Mesenchymal stem cell (in vitro differentiated cells and primary cell): ENCODE results near the gene YWHAE.

ENCODE experiments used
- DNase-seq: peaks from one replicate; pipeline ENCODE4 v3.0.0-alpha.2; 2013
- H2AFZ ChIP-seq: one replicate; pipeline ENCODE4 v1.6.1; 2013; ENCODE audit warnings: low read depth, mild to moderate bottlenecking, control low read depth, inconsistent platforms, low read length, moderate library complexity
- H2AK5ac ChIP-seq: 2 replicates; pipeline ENCODE4 v1.6.1; 2013; ENCODE audit warnings: low read length, moderate library complexity, mild to moderate bottlenecking, inconsistent platforms; ENCODE audit not compliant: severe bottlenecking
- H2BK120ac ChIP-seq: one replicate; pipeline ENCODE4 v1.6.1; 2013; ENCODE audit warnings: low read depth, mild to moderate bottlenecking, inconsistent platforms, low read length, moderate library complexity
- H2BK12ac ChIP-seq, 2 experiments: one replicate each; pipeline ENCODE4 v1.6.1; 2013; ENCODE audit warnings: inconsistent platforms in 2 of 2, low read length in 2 of 2, mild to moderate bottlenecking in 2 of 2, moderate library complexity in 2 of 2, control low read depth in 1 of 2
- H2BK15ac ChIP-seq: one replicate; pipeline ENCODE4 v1.6.1; 2013; ENCODE audit warnings: mild to moderate bottlenecking, low read depth, inconsistent platforms; ENCODE audit not compliant: poor library complexity, severe bottlenecking
- H2BK5ac ChIP-seq: 2 replicates; pipeline ENCODE4 v1.6.1; 2013; ENCODE audit warnings: low read depth, mild to moderate bottlenecking, low read length, control low read depth, inconsistent platforms; ENCODE audit not compliant: poor library complexity, severe bottlenecking
- H3K14ac ChIP-seq, 2 experiments: one replicate each; pipeline ENCODE4 v1.6.1; 2013; ENCODE audit warnings: inconsistent platforms in 2 of 2, low read length in 2 of 2, control low read depth in 1 of 2, mild to moderate bottlenecking in 1 of 2, moderate library complexity in 1 of 2
- H3K18ac ChIP-seq, 2 experiments: one replicate each; pipeline ENCODE4 v1.6.1; 2013; ENCODE audit warnings: inconsistent platforms in 2 of 2, low read length in 2 of 2, control low read depth in 1 of 2, low read depth in 1 of 2, mild to moderate bottlenecking in 1 of 2
- H3K23ac ChIP-seq, 2 experiments: one replicate each; pipeline ENCODE4 v1.6.1; 2013; ENCODE audit warnings: inconsistent platforms in 2 of 2, low read length in 2 of 2, mild to moderate bottlenecking in 2 of 2, moderate library complexity in 2 of 2, control low read depth in 1 of 2
- H3K27ac ChIP-seq: 2 replicates; pipeline ENCODE4 v1.5.1; 2013; ENCODE audit warnings: mild to moderate bottlenecking, moderate library complexity, low read length, control low read depth, inconsistent platforms; ENCODE audit not compliant: poor library complexity, severe bottlenecking
- H3K27me3 ChIP-seq, 2 experiments: 2 replicates each; pipeline versions ENCODE4 v1.6.1 to v1.7.0; 2013; ENCODE audit warnings: low read length in 2 of 2, mild to moderate bottlenecking in 2 of 2, moderate library complexity in 2 of 2, control low read depth in 1 of 2, inconsistent platforms in 1 of 2; ENCODE audit not compliant: control insufficient read depth in 1 of 2, insufficient read depth in 1 of 2
- H3K36me3 ChIP-seq, 2 experiments: 2 replicates each; pipeline versions ENCODE4 v1.6.1 to v1.7.0; 2013; ENCODE audit warnings: low read length in 2 of 2, control low read depth in 1 of 2, inconsistent platforms in 1 of 2, low read depth in 1 of 2, mild to moderate bottlenecking in 1 of 2; ENCODE audit not compliant: insufficient read depth in 2 of 2, control insufficient read depth in 1 of 2
- H3K4ac ChIP-seq, 2 experiments: one replicate each; pipeline ENCODE4 v1.6.1; 2013; ENCODE audit warnings: inconsistent platforms in 2 of 2, low read length in 2 of 2, mild to moderate bottlenecking in 2 of 2, moderate library complexity in 2 of 2, control low read depth in 1 of 2, low read depth in 1 of 2
- H3K4me1 ChIP-seq: 2 replicates; pipeline ENCODE4 v1.6.1; 2013; ENCODE audit warnings: low read depth, low read length, control low read depth; ENCODE audit not compliant: control insufficient read depth, insufficient read depth
- H3K4me2 ChIP-seq: 2 replicates; pipeline ENCODE4 v1.6.1; 2013; ENCODE audit warnings: low read length, mild to moderate bottlenecking, inconsistent platforms; ENCODE audit not compliant: poor library complexity, severe bottlenecking
- H3K4me3 ChIP-seq, 2 experiments: 2 replicates each; pipeline versions ENCODE4 v1.5.1 to v1.7.0; 2013; ENCODE audit warnings: low read length in 2 of 2, mild to moderate bottlenecking in 2 of 2, control low read depth in 1 of 2, low read depth in 1 of 2; ENCODE audit not compliant: insufficient read depth in 1 of 2
- H3K79me1 ChIP-seq: replicated peaks from 2 replicates; pipeline ENCODE4 v1.6.1; 2013; ENCODE audit warnings: mild to moderate bottlenecking, control low read depth, low read length, inconsistent platforms; ENCODE audit not compliant: poor library complexity, severe bottlenecking
- H3K9ac ChIP-seq: 2 replicates; pipeline ENCODE4 v1.7.0; 2013; ENCODE audit warnings: mild to moderate bottlenecking, low read length, moderate library complexity
- H3K9me3 ChIP-seq: 2 replicates; pipeline ENCODE4 v1.7.0; 2013; ENCODE audit warnings: mild to moderate bottlenecking, low read length; ENCODE audit not compliant: control insufficient read depth
- H4K8ac ChIP-seq: one replicate; pipeline ENCODE4 v1.6.1; 2013; ENCODE audit warnings: inconsistent platforms, mild to moderate bottlenecking, low read length, moderate library complexity
- H4K91ac ChIP-seq: one replicate; pipeline ENCODE4 v1.6.1; 2013; ENCODE audit warnings: mild to moderate bottlenecking, low read length, inconsistent platforms
- WGBS: methylation state at CpG from one replicate; pipeline ENCODE4 v1.1.7; 2013; ENCODE audit warnings: mixed read lengths; 5-methylcytosine and 5-hydroxymethylcytosine counted together

The YWHAE gene

DNA sequence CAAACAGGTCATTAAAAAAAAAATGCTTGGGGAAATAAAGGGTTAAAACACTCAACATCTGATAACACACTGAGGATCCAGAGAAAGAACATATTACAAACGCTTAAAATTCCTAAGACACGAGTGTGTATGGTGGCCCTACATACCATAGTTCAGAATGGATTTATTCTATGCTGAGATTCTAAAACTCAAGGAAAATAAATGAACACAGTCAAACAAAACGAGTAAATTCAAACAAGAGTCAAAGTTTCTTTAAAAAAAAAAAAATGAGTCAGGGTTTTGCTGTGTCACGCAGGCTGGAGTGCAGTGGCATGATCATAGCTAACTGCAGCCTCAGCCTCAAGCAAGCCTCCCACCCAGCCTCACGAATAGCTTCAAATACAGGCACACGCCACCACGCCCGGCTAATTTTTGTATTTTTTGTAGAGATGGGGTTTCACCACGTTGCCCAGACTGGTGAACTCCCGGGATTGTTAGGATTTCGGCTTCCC is 38.6 kb upstream of the YWHAE start:
- H2BK120ac ChIP-seq = no peak overlapping the region
- DNase-seq = peak; percentile 86
- peaks cover 11% of the 10 kb centered on the region for H3K79me1 ChIP-seq
- no peak overlapping the region for H2BK15ac ChIP-seq
- peak overlapping the region; percentile 17 for H3K27ac ChIP-seq
- H3K4me3 ChIP-seq = no peak overlapping the region
- H2AK5ac ChIP-seq = no peak overlapping the region
- 57% methylated on average over 6 of the region's 11 CpGs for WGBS
- H3K14ac ChIP-seq = no peak overlapping the region
- H3K4me2 ChIP-seq = peak overlapping the region; percentile 14
- peaks cover 32 to 38% of the 10 kb centered on the region in 2 experiments for H3K36me3 ChIP-seq
- no peak overlapping the region for H3K23ac ChIP-seq
- peaks cover 5% of the 10 kb centered on the region for H3K4me1 ChIP-seq
- H4K91ac ChIP-seq = no peak overlapping the region
- H3K9ac ChIP-seq = peak overlapping the region; percentile 63
- no peak overlapping the region for H2AFZ ChIP-seq
- no peak overlapping the region for H2BK5ac ChIP-seq
- H3K18ac ChIP-seq = peak overlapping the region in 1 of 2 experiments; percentile 46
- H3K9me3 ChIP-seq = no peaks in the 10 kb centered on the region
- H3K4ac ChIP-seq = peak overlapping the region in 1 of 2 experiments; percentile 81
- no peaks in the 10 kb centered on the region for H3K27me3 ChIP-seq
- no peak overlapping the region for H4K8ac ChIP-seq
- no peak overlapping the region for H2BK12ac ChIP-seq

GRCh38 chr17:1435326-1435725 is 35.3 kb upstream of the YWHAE start:
- WGBS = 93% methylated on average over 2 of the region's 3 CpGs

DNA sequence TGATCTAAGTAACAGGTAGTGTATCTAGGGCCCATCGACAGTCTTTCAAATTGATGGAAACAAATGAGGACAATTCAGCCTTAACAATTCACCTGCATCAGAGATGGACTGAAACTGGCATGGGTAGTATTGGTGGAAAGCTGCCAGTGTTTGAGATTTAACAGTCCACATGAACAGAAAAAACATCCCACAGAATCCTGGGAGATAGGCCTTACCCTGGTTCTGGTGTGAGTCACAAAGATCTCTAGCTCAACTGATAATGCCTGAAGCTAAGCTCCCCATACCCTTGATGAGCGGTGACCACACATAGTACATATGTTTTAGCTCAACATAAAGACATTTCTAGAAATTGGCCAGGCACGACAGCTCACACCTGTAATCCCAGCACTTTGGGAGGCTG is 34.1 kb upstream of the YWHAE start:
- no peak overlapping the region for H3K23ac ChIP-seq
- no peak overlapping the region for H4K91ac ChIP-seq
- H3K4me2 ChIP-seq = no peak overlapping the region
- H3K27ac ChIP-seq = no peak overlapping the region
- peaks cover 11% of the 10 kb centered on the region for H3K79me1 ChIP-seq
- H3K9me3 ChIP-seq = no peaks in the 10 kb centered on the region
- WGBS = 99% methylated on average over 3 of the region's 3 CpGs
- H2BK12ac ChIP-seq = no peak overlapping the region
- no peaks in the 10 kb centered on the region for H3K27me3 ChIP-seq
- H3K18ac ChIP-seq = no peak overlapping the region
- H2BK120ac ChIP-seq = no peak overlapping the region
- no peak overlapping the region for H3K4me3 ChIP-seq
- H3K36me3 ChIP-seq = peaks cover 28 to 53% of the 10 kb centered on the region in 2 experiments
- no peak overlapping the region for H3K4ac ChIP-seq
- no peak overlapping the region for H3K14ac ChIP-seq
- no peak overlapping the region for H2AK5ac ChIP-seq
- peaks cover 9% of the 10 kb centered on the region for H3K4me1 ChIP-seq
- no peak overlapping the region for H3K9ac ChIP-seq
- peak; percentile 24 for DNase-seq
- no peak overlapping the region for H2BK15ac ChIP-seq
- no peak overlapping the region for H2BK5ac ChIP-seq
- no peak overlapping the region for H2AFZ ChIP-seq
- H4K8ac ChIP-seq = no peak overlapping the region

More at GRCh38 chr17:1435326-1435725, 35.3 kb upstream of the YWHAE start:
- Histone ChIP-seq H3K18ac (no peak overlapping the region), H2AFZ (no peak overlapping the region), H4K91ac (no peak overlapping the region), H3K27me3 (no peaks in the 10 kb centered on the region), H3K36me3 (peaks cover 26 to 50% of the 10 kb centered on the region in 2 experiments), H3K4me3 (no peak overlapping the region), H3K27ac (no peak overlapping the region), H3K4me1 (peaks cover 6% of the 10 kb centered on the region), H4K8ac (no peak overlapping the region), H2BK120ac (no peak overlapping the region), H3K14ac (no peak overlapping the region), H2BK5ac (no peak overlapping the region), H2AK5ac (no peak overlapping the region), H3K23ac (no peak overlapping the region), H3K9ac (no peak overlapping the region), H2BK15ac (no peak overlapping the region), H3K4ac (no peak overlapping the region), H3K4me2 (no peak overlapping the region), H3K79me1 (peaks cover 11% of the 10 kb centered on the region), H3K9me3 (no peaks in the 10 kb centered on the region), H2BK12ac (no peak overlapping the region)
- DNase-seq = no peak

GRCh38 chr17:1431631-1432104 is 31.6 kb upstream of the YWHAE start:
- H3K14ac ChIP-seq = no peak overlapping the region
- H2AFZ ChIP-seq = peak overlapping the region; percentile 59
- peaks cover 32 to 57% of the 10 kb centered on the region in 2 experiments for H3K36me3 ChIP-seq
- H2BK15ac ChIP-seq = no peak overlapping the region
- peaks cover 9% of the 10 kb centered on the region for H3K79me1 ChIP-seq
- H4K8ac ChIP-seq = no peak overlapping the region
- H3K27me3 ChIP-seq = no peaks in the 10 kb centered on the region
- H3K9ac ChIP-seq = no peak overlapping the region
- H2AK5ac ChIP-seq = no peak overlapping the region
- H3K9me3 ChIP-seq = no peaks in the 10 kb centered on the region
- H3K4me2 ChIP-seq = no peak overlapping the region
- H2BK120ac ChIP-seq = no peak overlapping the region
- H3K27ac ChIP-seq = no peak overlapping the region
- H3K4ac ChIP-seq = no peak overlapping the region
- H3K18ac ChIP-seq = no peak overlapping the region
- DNase-seq = no peak
- peaks cover 6% of the 10 kb centered on the region for H3K4me1 ChIP-seq
- H2BK12ac ChIP-seq = no peak overlapping the region
- H2BK5ac ChIP-seq = no peak overlapping the region
- WGBS = 100% methylated on average over 1 of the region's 2 CpGs
- no peak overlapping the region for H3K23ac ChIP-seq
- no peak overlapping the region for H3K4me3 ChIP-seq
- H4K91ac ChIP-seq = no peak overlapping the region
